BLaER1 treated with 17β-estradiol and CSF1 and Interleukin-3, amounts not matched to agents 10 nM and 100 nM (cell line): ENCODE results near the gene GPR50.

ENCODE experiments used
- H3K27ac ChIP-seq, 11 experiments: shearing (Covaris generic); formaldehyde crosslinking; 2 replicates each; pipeline ENCODE4 v1.8.1; 2022
- H3K27me3 ChIP-seq, 11 experiments: shearing (Covaris generic); formaldehyde crosslinking; 2 replicates each; pipeline ENCODE4 v1.8.1; 2022
- H3K36me3 ChIP-seq, 11 experiments: shearing (Covaris generic); formaldehyde crosslinking; 2 replicates each; pipeline ENCODE4 v1.8.1; 2022
- H3K4me1 ChIP-seq, 10 experiments: shearing (Covaris generic); formaldehyde crosslinking; 2 replicates each; pipeline ENCODE4 v1.8.1; 2022
- H3K4me2 ChIP-seq, 11 experiments: shearing (Covaris generic); formaldehyde crosslinking; 2 replicates each; pipeline ENCODE4 v1.8.1; 2022
- H3K4me3 ChIP-seq, 10 experiments: shearing (Covaris generic); formaldehyde crosslinking; 2 replicates each; pipeline ENCODE4 v1.8.1; 2022
- H3K9ac ChIP-seq, 11 experiments: shearing (Covaris generic); formaldehyde crosslinking; 2 replicates each; pipeline ENCODE4 v1.8.1; 2022
- H3K9me3 ChIP-seq, 11 experiments: shearing (Covaris generic); formaldehyde crosslinking; replicated peaks in 1 of 11; 2 replicates each; pipeline ENCODE4 v1.8.1; 2022
- H4K20me1 ChIP-seq, 11 experiments: shearing (Covaris generic); formaldehyde crosslinking; 2 replicates each; pipeline ENCODE4 v1.8.1; 2022
- Cebpa-rat ChIP-seq, 11 experiments: shearing (Covaris generic); IDR thresholded peaks; 2 replicates each; pipeline ENCODE4 v1.8.1; 2022

GPR50 gene

GRCh38 chrX:151176231-151176750 is at the start of gene GPR50:
GPR50 (plus strand) TSS chrX:151176584; CDS start chrX:151176722, 138 bp downstream.
- Histone ChIP-seq H3K4me3 (no peak within 1 kb of the TSS), H3K9ac (no peak within 1 kb of the TSS), H3K9me3 (peaks cover 21 to 58% (median 40%) of the 10 kb centered on the region in 11 experiments), H3K4me1 (no peaks in the 10 kb centered on the region), H3K4me2 (no peak within 1 kb of the TSS), H3K27me3 (peaks cover 61 to 98% (median 93%) of the 10 kb centered on the region in 11 experiments), H4K20me1 (no peaks in the 10 kb centered on the region; a peak in 1 of 22 replicates), H3K27ac (no peak within 1 kb of the TSS), H3K36me3 (no peaks in the 10 kb centered on the region)
- no peak for TF ChIP-seq Cebpa-rat (IDR thresholded peaks at IDR 0.05)

DNA sequence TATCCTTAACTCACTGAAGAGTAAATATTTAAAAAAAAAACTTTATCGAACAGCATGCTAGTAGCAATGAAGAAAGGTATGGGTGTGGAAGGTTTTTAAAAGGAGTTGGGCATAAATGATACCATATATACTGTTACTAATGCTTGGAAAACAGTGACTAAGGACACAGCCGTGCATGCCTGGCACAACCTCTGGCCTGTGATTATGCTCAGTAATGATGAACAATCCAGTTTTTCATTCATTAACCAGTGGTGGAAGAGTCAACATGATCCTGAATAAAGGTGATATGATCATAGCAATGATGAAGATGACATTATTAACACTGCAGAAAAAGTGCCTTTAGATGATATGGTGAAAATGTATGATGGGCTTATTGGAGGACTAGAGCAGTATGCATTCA is 43.9 kb upstream of the GPR50 start:
- H3K9me3 ChIP-seq = peaks cover 20 to 51% (median 28%) of the 10 kb centered on the region in 11 experiments
- H3K36me3 ChIP-seq = 0 out of 22 replicates have a peak, but pooled peaks cover 0 to 1% (median 0%) of the 10 kb centered on the region in 11 experiments
- H3K4me1 ChIP-seq = no peaks in the 10 kb centered on the region
- no peak overlapping the region for H3K4me2 ChIP-seq
- peaks cover 0 to 10% (median 0%) of the 10 kb centered on the region in 11 experiments; a peak in 2 of 22 replicates for H3K27me3 ChIP-seq
- no peaks in the 10 kb centered on the region for H4K20me1 ChIP-seq
- no peak overlapping the region for H3K4me3 ChIP-seq
- no peak overlapping the region for H3K9ac ChIP-seq
- no peak for TF ChIP-seq Cebpa-rat (IDR thresholded peaks at IDR 0.05)
- H3K27ac ChIP-seq = no peak overlapping the region

- Histone ChIP-seq H3K27me3 (peaks cover 56 to 98% (median 91%) of the 10 kb centered on the region in 11 experiments), H3K27ac (no peak overlapping the region), H3K4me1 (no peaks in the 10 kb centered on the region), H3K4me3 (no peak overlapping the region), H3K4me2 (no peak overlapping the region), H3K36me3 (no peaks in the 10 kb centered on the region), H3K9me3 (no peaks in the 10 kb centered on the region), H4K20me1 (peaks cover 0 to 2% (median 0%) of the 10 kb centered on the region in 11 experiments; a peak in 2 of 22 replicates), H3K9ac (no peak overlapping the region)
- TF ChIP-seq Cebpa-rat (IDR thresholded peaks at IDR 0.05) = no peak
These were observed 24.6 kb upstream of the GPR50 start for GRCh38 chrX:151151665-151152267.

DNA sequence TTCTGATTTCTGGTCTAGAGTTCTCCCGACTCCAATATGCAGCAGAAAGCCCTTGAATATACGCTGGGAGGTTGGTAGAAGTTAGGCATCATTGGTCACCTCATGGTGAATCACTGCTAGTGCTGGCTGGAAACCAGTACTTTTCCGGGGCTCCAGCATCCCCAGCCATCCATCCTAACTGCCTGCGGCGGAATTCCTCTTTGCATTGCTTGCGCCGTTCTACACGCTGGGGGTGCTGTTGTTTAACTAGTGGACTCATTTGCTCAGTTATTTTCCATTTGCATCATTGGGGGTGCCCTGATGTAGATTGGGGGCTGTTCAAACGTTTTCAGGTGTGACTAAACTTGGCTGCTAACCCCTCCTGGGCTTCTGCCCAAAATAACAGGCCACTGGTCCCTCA is 23.3 kb upstream of the GPR50 start:
- Histone ChIP-seq H4K20me1 (peaks cover 0 to 2% (median 0%) of the 10 kb centered on the region in 11 experiments; a peak in 2 of 22 replicates), H3K9ac (no peak overlapping the region), H3K27me3 (peaks cover 42 to 97% (median 86%) of the 10 kb centered on the region in 11 experiments), H3K4me2 (no peak overlapping the region), H3K4me3 (no peak overlapping the region), H3K27ac (no peak overlapping the region), H3K36me3 (no peaks in the 10 kb centered on the region), H3K4me1 (no peaks in the 10 kb centered on the region), H3K9me3 (peaks cover 0 to under 1% (median 0%) of the 10 kb centered on the region in 11 experiments; a peak in 1 of 22 replicates)
- TF ChIP-seq Cebpa-rat (IDR thresholded peaks at IDR 0.05) = no peak

DNA sequence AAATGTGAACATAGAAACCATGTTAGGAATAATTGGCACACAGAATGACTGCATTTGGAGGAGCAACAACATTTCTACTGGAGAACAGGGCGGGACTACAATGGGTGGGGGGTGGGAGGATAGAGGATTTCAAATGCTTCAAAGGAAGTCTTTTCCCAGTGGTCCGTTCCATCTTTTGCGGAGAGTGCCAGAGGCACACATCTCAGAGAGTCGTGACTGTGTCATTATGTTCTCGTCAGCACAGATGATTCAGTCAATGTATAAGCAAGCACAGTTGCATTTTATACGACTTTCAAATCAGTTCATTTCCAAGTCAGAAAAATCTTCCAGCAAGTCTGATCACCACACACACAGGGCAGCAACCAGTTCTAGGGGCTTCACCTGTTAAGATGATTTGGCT is 22.7 kb upstream of the GPR50 start:
- Histone ChIP-seq H3K9ac (no peak overlapping the region), H3K9me3 (peaks cover 0 to 5% (median 0%) of the 10 kb centered on the region in 11 experiments; a peak in 4 of 22 replicates), H3K27me3 (peaks cover 40 to 93% (median 82%) of the 10 kb centered on the region in 11 experiments), H3K4me2 (no peak overlapping the region), H4K20me1 (peaks cover 0 to 2% (median 0%) of the 10 kb centered on the region in 11 experiments; a peak in 1 of 22 replicates), H3K4me3 (no peak overlapping the region), H3K4me1 (no peaks in the 10 kb centered on the region), H3K27ac (no peak overlapping the region), H3K36me3 (no peaks in the 10 kb centered on the region)
- no peak for TF ChIP-seq Cebpa-rat (IDR thresholded peaks at IDR 0.05)

- no peak overlapping the region for H3K4me3 ChIP-seq
- TF ChIP-seq Cebpa-rat (IDR thresholded peaks at IDR 0.05) = no peak
- H3K4me1 ChIP-seq = no peaks in the 10 kb centered on the region
- no peak overlapping the region for H3K4me2 ChIP-seq
- no peak overlapping the region for H3K9ac ChIP-seq
- H3K27me3 ChIP-seq = peaks cover 30 to 91% (median 78%) of the 10 kb centered on the region in 11 experiments
- H3K36me3 ChIP-seq = no peaks in the 10 kb centered on the region
- H3K27ac ChIP-seq = no peak overlapping the region
- H4K20me1 ChIP-seq = peaks cover 0 to 2% (median 0%) of the 10 kb centered on the region in 11 experiments; a peak in 1 of 22 replicates
- H3K9me3 ChIP-seq = peaks cover 0 to 16% (median 0%) of the 10 kb centered on the region in 11 experiments; a peak in 5 of 22 replicates
These were observed 21.1 kb upstream of the GPR50 start for GRCh38 chrX:151155234-151155633.

GRCh38 chrX:151161690-151162089 is 14.7 kb upstream of the GPR50 start:
- Histone ChIP-seq H3K9ac (no peak overlapping the region), H3K4me2 (no peak overlapping the region), H3K27me3 (peaks cover 58 to 95% (median 87%) of the 10 kb centered on the region in 11 experiments), H3K4me3 (no peak overlapping the region), H3K36me3 (no peaks in the 10 kb centered on the region), H4K20me1 (no peaks in the 10 kb centered on the region), H3K27ac (no peak overlapping the region), H3K9me3 (peaks cover 0 to 38% (median 0%) of the 10 kb centered on the region in 11 experiments; a peak in 7 of 22 replicates), H3K4me1 (no peaks in the 10 kb centered on the region)
- TF ChIP-seq Cebpa-rat (IDR thresholded peaks at IDR 0.05) = no peak

GRCh38 chrX:151167791-151168345 is 8.5 kb upstream of the GPR50 start:
- no peaks in the 10 kb centered on the region for H3K36me3 ChIP-seq
- H3K4me2 ChIP-seq = peak overlapping the region in 2 of 11 experiments; percentile 53 to 60; a peak in 4 of 22 replicates
- TF ChIP-seq Cebpa-rat (IDR thresholded peaks at IDR 0.05) = no peak

GRCh38 chrX:151169783-151170182 is 6.6 kb upstream of the GPR50 start:
- peaks cover 45 to 99% (median 90%) of the 10 kb centered on the region in 11 experiments for H3K27me3 ChIP-seq
- no peak overlapping the region for H3K9ac ChIP-seq
- no peak overlapping the region for H3K4me2 ChIP-seq
- H3K27ac ChIP-seq = no peak overlapping the region
- peaks cover 0 to 12% (median 0%) of the 10 kb centered on the region in 10 experiments; a peak in 4 of 20 replicates for H3K4me1 ChIP-seq
- no peak overlapping the region for H3K4me3 ChIP-seq
- no peaks in the 10 kb centered on the region for H3K36me3 ChIP-seq
- TF ChIP-seq Cebpa-rat (IDR thresholded peaks at IDR 0.05) = no peak
- H4K20me1 ChIP-seq = no peaks in the 10 kb centered on the region; a peak in 1 of 22 replicates
- H3K9me3 ChIP-seq = peaks cover 0 to 53% (median 4%) of the 10 kb centered on the region in 11 experiments; a peak in 10 of 22 replicates

More at GRCh38 chrX:151167791-151168345, 8.5 kb upstream of the GPR50 start:
- Histone ChIP-seq H3K4me1 (peaks cover 0 to 12% (median 0%) of the 10 kb centered on the region in 10 experiments; a peak in 4 of 20 replicates), H3K9me3 (peaks cover 0 to 50% (median 4%) of the 10 kb centered on the region in 11 experiments; a peak in 8 of 22 replicates), H3K27me3 (peaks cover 62 to 99% (median 90%) of the 10 kb centered on the region in 11 experiments), H4K20me1 (no peaks in the 10 kb centered on the region; a peak in 1 of 22 replicates), H3K27ac (peak overlapping the region in 3 of 11 experiments; percentile 17 to 70 (median 32); a peak in 5 of 22 replicates), H3K9ac (no peak overlapping the region; a peak in 1 of 22 replicates), H3K4me3 (no peak overlapping the region)
